Ishikawa (cell line): ENCODE results near the gene MAG.
A peak's percentile ranks its signal among the peaks of the same experiment; 100 is the strongest.

Experiments
- CEBPB ChIP-seq: IDR thresholded peaks from 2 replicates; pipeline ENCODE4 v1.6.1; 2012
- CREB1 ChIP-seq: IDR thresholded peaks from 2 replicates; pipeline ENCODE4 v1.6.1; 2012; ENCODE audit warnings: low read depth
- EGR1 ChIP-seq: IDR thresholded peaks from 2 replicates; pipeline ENCODE4 v1.6.1; 2012
- EP300 ChIP-seq: IDR thresholded peaks from 2 replicates; pipeline ENCODE4 v1.6.1; 2012; ENCODE audit warnings: borderline replicate concordance
- FOXM1 ChIP-seq: IDR thresholded peaks from 2 replicates; pipeline ENCODE4 v1.6.1; 2012; ENCODE audit warnings: low read depth, borderline replicate concordance
- NFIC ChIP-seq: IDR thresholded peaks from 2 replicates; pipeline ENCODE4 v1.6.1; 2012
- RAD21 ChIP-seq: IDR thresholded peaks from 2 replicates; pipeline ENCODE4 v1.6.1; 2012; ENCODE audit warnings: low read depth
- REST ChIP-seq: IDR thresholded peaks from 2 replicates; pipeline ENCODE4 v1.6.1; 2012; ENCODE audit warnings: low read depth, mild to moderate bottlenecking
- TAF1 ChIP-seq: IDR thresholded peaks from 2 replicates; pipeline ENCODE4 v1.6.1; 2012; ENCODE audit warnings: low read depth, mild to moderate bottlenecking
- TCF12 ChIP-seq: IDR thresholded peaks from 2 replicates; pipeline ENCODE4 v1.6.1; 2012; ENCODE audit warnings: low read depth
- TEAD4 ChIP-seq: IDR thresholded peaks from 2 replicates; pipeline ENCODE4 v1.6.1; 2012
- YY1 ChIP-seq: IDR thresholded peaks from 2 replicates; pipeline ENCODE4 v1.6.1; 2012; ENCODE audit warnings: low read depth
- ZBTB7A ChIP-seq: IDR thresholded peaks from 2 replicates; pipeline ENCODE4 v1.6.1; 2012; ENCODE audit warnings: low read depth
- TF ChIP-seq, protein P1 (sequence below): IDR thresholded peaks from 2 replicates; pipeline ENCODE4 v1.6.1; 2012
- TF ChIP-seq, protein P2 (sequence below): IDR thresholded peaks from 2 replicates; pipeline ENCODE4 v1.6.1; 2012

The MAG gene

GRCh38 chr19:35352177-35352447 is 60.2 kb downstream of the MAG start:
- TF ChIP-seq, protein P1, sequence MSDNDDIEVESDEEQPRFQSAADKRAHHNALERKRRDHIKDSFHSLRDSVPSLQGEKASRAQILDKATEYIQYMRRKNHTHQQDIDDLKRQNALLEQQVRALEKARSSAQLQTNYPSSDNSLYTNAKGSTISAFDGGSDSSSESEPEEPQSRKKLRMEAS, result no peak
- TF ChIP-seq ZBTB7A, result no peak
- TF ChIP-seq NFIC, result no peak
- TF ChIP-seq, protein P2, sequence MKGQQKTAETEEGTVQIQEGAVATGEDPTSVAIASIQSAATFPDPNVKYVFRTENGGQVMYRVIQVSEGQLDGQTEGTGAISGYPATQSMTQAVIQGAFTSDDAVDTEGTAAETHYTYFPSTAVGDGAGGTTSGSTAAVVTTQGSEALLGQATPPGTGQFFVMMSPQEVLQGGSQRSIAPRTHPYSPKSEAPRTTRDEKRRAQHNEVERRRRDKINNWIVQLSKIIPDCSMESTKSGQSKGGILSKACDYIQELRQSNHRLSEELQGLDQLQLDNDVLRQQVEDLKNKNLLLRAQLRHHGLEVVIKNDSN, result no peak
- TF ChIP-seq TAF1, result no peak
- no peak for TF ChIP-seq TEAD4
- TF ChIP-seq FOXM1, result no peak
- no peak for TF ChIP-seq CREB1
- TF ChIP-seq YY1, result no peak
- no peak for TF ChIP-seq RAD21
- no peak for TF ChIP-seq REST
- no peak for TF ChIP-seq EP300

DNA sequence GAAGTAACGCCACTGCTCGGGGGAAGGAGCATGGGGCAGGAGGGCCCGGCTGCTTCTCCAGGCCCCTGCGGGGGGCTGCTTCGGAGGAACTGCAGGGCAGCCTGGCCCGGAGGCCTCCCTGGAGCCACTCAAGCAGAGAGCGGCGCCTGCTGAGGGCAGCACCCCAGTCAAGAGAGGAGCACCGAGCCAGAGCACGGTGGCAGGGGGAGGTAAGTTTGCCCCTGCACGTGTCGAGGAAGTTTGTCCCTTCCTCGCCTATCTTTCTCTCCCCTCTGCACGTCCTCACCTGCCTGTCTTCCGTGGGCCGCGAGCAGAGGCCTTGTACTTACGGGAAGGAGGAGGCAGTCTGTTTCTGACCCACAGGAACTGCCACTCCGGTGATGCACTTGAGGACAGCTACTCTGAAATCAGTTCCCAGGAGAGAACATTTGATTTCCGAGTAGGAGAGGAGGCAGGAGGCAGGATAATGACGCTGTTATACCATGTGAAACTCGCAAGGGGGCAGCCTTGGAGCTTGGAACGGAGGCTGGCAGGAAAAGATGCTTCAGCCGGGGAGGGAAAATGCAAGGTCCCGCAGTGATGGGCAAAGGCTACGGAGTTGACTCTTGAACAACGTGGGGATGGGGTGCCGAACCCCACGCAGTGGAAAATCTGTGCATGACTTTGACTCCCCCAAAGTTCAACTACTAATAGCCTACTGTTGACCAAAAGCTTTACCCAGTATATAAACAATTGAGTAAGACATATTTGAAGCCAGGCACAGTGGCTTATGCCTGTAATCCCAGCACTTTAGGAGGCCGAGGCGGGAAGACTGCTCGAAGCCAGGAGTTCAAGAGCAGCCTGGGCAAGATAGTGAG is 60.7 kb downstream of the MAG start:
- no peak for TF ChIP-seq EGR1
- TF ChIP-seq CREB1, result no peak
- no peak for TF ChIP-seq CEBPB
- no peak for TF ChIP-seq ZBTB7A
- TF ChIP-seq YY1, result no peak
- TF ChIP-seq RAD21, result peak; percentile 93
- TF ChIP-seq, protein P2, result no peak

DNA sequence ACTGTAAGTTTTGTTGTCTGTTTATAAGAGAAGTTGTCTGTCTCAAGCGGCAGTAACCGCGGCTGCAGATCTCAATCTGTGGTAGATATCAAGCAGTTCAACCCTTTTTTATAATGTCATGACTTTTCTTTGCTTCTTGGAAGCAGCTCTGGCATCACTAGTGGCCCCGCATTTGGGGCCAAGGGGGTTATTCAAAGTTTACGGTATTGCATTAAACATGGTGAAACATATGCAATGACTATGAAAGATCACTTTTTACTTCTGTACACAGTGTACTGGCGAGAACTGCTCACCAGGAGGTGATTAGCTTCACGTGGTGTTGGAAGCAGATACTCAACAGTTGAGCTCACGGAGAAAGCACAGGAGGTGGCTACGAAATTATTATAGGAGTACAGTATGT is 61.7 kb downstream of the MAG start:
- no peak for TF ChIP-seq ZBTB7A
- TF ChIP-seq NFIC, result no peak
- TF ChIP-seq, protein P2, result no peak
- TF ChIP-seq TCF12, result no peak
- no peak for TF ChIP-seq TAF1
- TF ChIP-seq REST, result no peak
- TF ChIP-seq, protein P1, result no peak
- TF ChIP-seq CREB1, result no peak
- TF ChIP-seq EGR1, result no peak
- no peak for TF ChIP-seq EP300
- TF ChIP-seq CEBPB, result no peak
- TF ChIP-seq TEAD4, result no peak
- TF ChIP-seq YY1, result no peak
- no peak for TF ChIP-seq RAD21

DNA sequence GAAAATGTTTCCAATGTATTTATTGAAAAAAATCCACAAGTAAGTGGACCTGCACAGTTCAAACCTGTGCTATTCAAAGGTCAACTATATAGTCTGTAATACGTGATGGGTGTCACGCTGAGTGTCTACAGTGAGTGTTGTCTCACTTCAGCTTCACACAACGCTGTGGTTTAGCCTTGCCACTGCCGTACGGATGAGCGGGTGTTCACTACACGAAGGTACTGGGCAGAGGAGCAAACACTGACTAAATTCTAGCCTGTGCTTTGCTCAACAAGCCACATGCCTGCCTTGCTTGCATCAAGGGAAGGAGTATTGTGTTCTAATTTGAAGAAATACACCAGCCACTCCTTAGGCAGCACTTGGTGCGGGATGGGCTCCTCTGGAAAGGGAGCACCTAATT is 62.9 kb downstream of the MAG start:
- TF ChIP-seq CEBPB, result no peak
- no peak for TF ChIP-seq TCF12
- TF ChIP-seq EP300, result no peak
- TF ChIP-seq, protein P2, result no peak
- no peak for TF ChIP-seq ZBTB7A
- TF ChIP-seq, protein P1, result no peak
- no peak for TF ChIP-seq CREB1
- no peak for TF ChIP-seq FOXM1
- no peak for TF ChIP-seq TAF1
- no peak for TF ChIP-seq RAD21

GRCh38 chr19:35355791-35356460 is 64.0 kb downstream of the MAG start:
- no peak for TF ChIP-seq CEBPB
